GM12878 (cell line): ENCODE measurements around the gene NPTX1. TPM values are rescaled to one million over a fixed set of nuclear protein-coding genes. Genes with fewer than 3 reads are reported as not detected.

ENCODE experiments used
- ATAC-seq: fragments of 200-7000 bp; cut with Tn5 transposase; 3 replicates; pipeline ENCODE4 v1.9.1; 2020; ENCODE audit warnings: mild to moderate bottlenecking, moderate library complexity
- BruUV-seq: library from RNA; stranded (reverse); fragments of 400-500 nt; replicated peaks from 2 replicates; lab custom pipeline; 2021; lab: Mats Ljungman, UMichigan
- CTCF ChIA-PET: fragments of 300-600 bp; sonication (Branson Sonifier 250); formaldehyde crosslinking; extraction: SDS; loops from one replicate; lab custom pipeline; 2021; ENCODE audit warnings: inconsistent platforms; lab: Yijun Ruan, JAX
- POLR2A ChIA-PET: fragments of 350-600 bp; formaldehyde crosslinking; extraction: SDS; loops from one replicate; lab custom pipeline; 2021; ENCODE audit warnings: inconsistent platforms; lab: Charles Lee
- RAD21 ChIA-PET: fragments of 300-600 bp; sonication (Branson Sonifier 250); formaldehyde crosslinking; loops from one replicate; lab custom pipeline; 2023; ENCODE audit warnings: antibody characterized with exemption; ENCODE audit not compliant: unreplicated experiment; lab: Charles Lee
- SMC1A ChIA-PET: fragments of 300-600 bp; sonication (Branson Sonifier 250); formaldehyde crosslinking; loops from one replicate; lab custom pipeline; 2023; ENCODE audit not compliant: unreplicated experiment, uncharacterized antibody; lab: Charles Lee
- DNase-seq: peaks from one replicate; pipeline ENCODE4 v3.0.0-alpha.2; 2011; ENCODE audit warnings: low read depth, low spot score
- FAIRE-seq: peaks from 3 replicates; lab custom pipeline; 2011; peaks lifted over from hg19 to GRCh38; lab: Jason Lieb, UNC
- H2AFZ ChIP-seq: 2 replicates; pipeline ENCODE4 v1.6.0; 2011; ENCODE audit warnings: low read depth, low read length, control low read depth; ENCODE audit not compliant: control insufficient read depth
- H3K27ac ChIP-seq: 2 replicates; pipeline ENCODE4 v1.5.1; 2011; ENCODE audit warnings: control low read depth; ENCODE audit not compliant: control insufficient read depth, insufficient read depth
- H3K27me3 ChIP-seq, 2 experiments: replicated peaks in 1 of 2; 2 replicates each; pipeline versions ENCODE4 v1.6.0 to v1.6.1; 2011; ENCODE audit warnings: low read length in 1 of 2; ENCODE audit not compliant: control insufficient read depth in 2 of 2, insufficient read depth in 2 of 2
- H3K36me3 ChIP-seq, 2 experiments: 2 replicates each; pipeline ENCODE4 v1.5.1; 2011; ENCODE audit warnings: low read length in 1 of 2; ENCODE audit not compliant: control insufficient read depth in 2 of 2, insufficient read depth in 2 of 2
- H3K4me1 ChIP-seq: 2 replicates; pipeline ENCODE4 v1.6.1; 2011; ENCODE audit warnings: mild to moderate bottlenecking, low read length, moderate library complexity, mixed read lengths; ENCODE audit not compliant: control insufficient read depth, insufficient read depth
- H3K4me2 ChIP-seq: 2 replicates; pipeline ENCODE4 v1.6.0; 2011; ENCODE audit warnings: control low read depth; ENCODE audit not compliant: control insufficient read depth, insufficient read depth
- H3K4me3 ChIP-seq: fragments of 200-600 bp; sonication (generic); 2 replicates; pipeline ENCODE4 v1.5.1; 2016
- H3K79me2 ChIP-seq: 2 replicates; pipeline ENCODE4 v1.6.0; 2011; ENCODE audit warnings: low read length; ENCODE audit not compliant: control insufficient read depth, insufficient read depth
- H3K9ac ChIP-seq: 2 replicates; pipeline ENCODE4 v1.8.0; 2011; ENCODE audit warnings: low read length, control low read depth, mixed read lengths; ENCODE audit not compliant: control insufficient read depth, insufficient read depth
- H3K9me3 ChIP-seq: replicated peaks from 3 replicates; pipeline ENCODE4 v1.5.1; 2011; ENCODE audit warnings: mild to moderate bottlenecking, low read length; ENCODE audit not compliant: control insufficient read depth, insufficient read depth
- H4K20me1 ChIP-seq: 2 replicates; pipeline ENCODE4 v1.6.0; 2011; ENCODE audit not compliant: control insufficient read depth, insufficient read depth
- BHLHE40 ChIP-seq, 2 experiments: fragments of 450-650 bp in 1 of 2; IDR thresholded peaks; 2 replicates each; pipeline ENCODE4 v1.6.1; 2011 to 2017; ENCODE audit warnings: low read depth in 2 of 2, borderline replicate concordance in 1 of 2, improper control_type of control experiment in 1 of 2, low read length in 1 of 2, mild to moderate bottlenecking in 1 of 2
- DPF2 ChIP-seq: fragments of 450-650 bp; IDR thresholded peaks from 2 replicates; pipeline ENCODE4 v1.6.1; 2017; ENCODE audit warnings: mild to moderate bottlenecking
- MYB ChIP-seq: fragments of 150-350 bp; IDR thresholded peaks from 2 replicates; pipeline ENCODE4 v1.6.1; 2014; ENCODE audit warnings: mild to moderate bottlenecking, low read depth, low read length, borderline replicate concordance
- STAT3 ChIP-seq: IDR thresholded peaks from 2 replicates; pipeline ENCODE4 v1.6.1; 2011; ENCODE audit warnings: low read depth, low read length, improper control_type of control experiment
- SUZ12 ChIP-seq: fragments of 200-600 bp; sonication (generic); IDR thresholded peaks from one replicate; pipeline ENCODE4 v1.6.1; 2018; ENCODE audit warnings: antibody characterized with exemption, mild to moderate bottlenecking; ENCODE audit not compliant: unreplicated experiment
- TARDBP ChIP-seq: IDR thresholded peaks from 2 replicates; pipeline ENCODE4 v1.6.1; 2016; ENCODE audit warnings: borderline replicate concordance
- TBL1XR1 ChIP-seq: IDR thresholded peaks from 2 replicates; pipeline ENCODE4 v1.6.1; 2012; ENCODE audit warnings: low read depth, low read length, improper control_type of control experiment
- YBX1 ChIP-seq: fragments of 450-650 bp; IDR thresholded peaks from 2 replicates; pipeline ENCODE4 v1.6.1; 2016; ENCODE audit warnings: antibody characterized with exemption
- ZNF217 ChIP-seq: fragments of 450-650 bp; IDR thresholded peaks from 2 replicates; pipeline ENCODE4 v1.6.1; 2017; ENCODE audit warnings: antibody characterized with exemption, mild to moderate bottlenecking
- WGBS: methylation state at CpG from one replicate; pipeline ENCODE4 v1.1.6; 2016; ENCODE audit warnings: low lambda C conversion rate; ENCODE audit not compliant: insufficient replicate concordance, insufficient coverage; ENCODE audit errors: missing lambda C conversion rate; 5-methylcytosine and 5-hydroxymethylcytosine counted together
- in situ Hi-C: fragments of 300-500 bp; cut with MboI; formaldehyde crosslinking; loops from 9 replicates; pipeline ENCODE4 v1.14.3; 2018; ENCODE audit warnings: mixed read lengths
- intact Hi-C: fragments of 100-400 bp; cut with micrococcal nuclease; formaldehyde crosslinking; loops from one replicate; pipeline ENCODE4 v1.14.2; 2022; ENCODE audit not compliant: unreplicated experiment
- polyA plus RNA-seq, 11 experiments: library from polyadenylated mRNA; depleted of rRNA in 4 of 11; unstranded in 6 of 11; stranded (reverse) in 5 of 11; fragments of >200 nt; fragmentation: Nextera tagmentation in 4 of 11; fragmentation: Illumina TruSeq in 1 of 11; extraction: Ambion mirVana in 4 of 11; extraction: Trizol in 1 of 11; gene quantifications; 1 replicate in 1 of 11; 2 replicates in 10 of 11; pipeline versions ENCODE4 v1.2.1 to v1.2.3, GENCODE V29; 2011 to 2016; ENCODE audit warnings: inconsistent platforms in 2 of 11, missing spikeins in 2 of 11, low read depth in 1 of 11
- total RNA-seq, 4 experiments: library from RNA; depleted of rRNA in 3 of 4; stranded (reverse); fragments of >200 nt in 3 of 4; fragmentation: Illumina TruSeq in 1 of 4; extraction: Trizol in 1 of 4; gene quantifications; 2 replicates each; pipeline versions ENCODE4 v1.2.1 to v1.2.3, GENCODE V29; 2013 to 2021
- TF ChIP-seq, protein P1 (sequence below): fragments of 450-650 bp; IDR thresholded peaks from 2 replicates; pipeline ENCODE4 v1.6.1; 2014; ENCODE audit warnings: mild to moderate bottlenecking
- TF ChIP-seq, protein P2 (sequence below), 3 experiments: IDR thresholded peaks in 2 of 3; conservative IDR thresholded peaks in 1 of 3; 2 replicates each; pipeline ENCODE4 v1.5.1; 2011; ENCODE audit warnings: low read depth in 3 of 3, low read length in 3 of 3, mild to moderate bottlenecking in 3 of 3, control low read depth in 2 of 3, moderate library complexity in 2 of 3, inconsistent platforms in 1 of 3, mixed read lengths in 1 of 3; ENCODE audit not compliant: control insufficient read depth in 2 of 3, insufficient read depth in 1 of 3; ENCODE audit errors: extremely low read depth in 1 of 3
- TF ChIP-seq, protein P3 (sequence below): fragments of 450-650 bp; IDR thresholded peaks from 2 replicates; pipeline ENCODE4 v1.6.1; 2017; ENCODE audit warnings: mild to moderate bottlenecking, low read depth, inconsistent platforms; ENCODE audit not compliant: poor library complexity, severe bottlenecking

The NPTX1 gene
- total and polyA plus RNA-seq, 10 of the 15 experiments (the other 5 are each of a cell fraction or from before 2014, with no cell fraction given), result not detected

DNA sequence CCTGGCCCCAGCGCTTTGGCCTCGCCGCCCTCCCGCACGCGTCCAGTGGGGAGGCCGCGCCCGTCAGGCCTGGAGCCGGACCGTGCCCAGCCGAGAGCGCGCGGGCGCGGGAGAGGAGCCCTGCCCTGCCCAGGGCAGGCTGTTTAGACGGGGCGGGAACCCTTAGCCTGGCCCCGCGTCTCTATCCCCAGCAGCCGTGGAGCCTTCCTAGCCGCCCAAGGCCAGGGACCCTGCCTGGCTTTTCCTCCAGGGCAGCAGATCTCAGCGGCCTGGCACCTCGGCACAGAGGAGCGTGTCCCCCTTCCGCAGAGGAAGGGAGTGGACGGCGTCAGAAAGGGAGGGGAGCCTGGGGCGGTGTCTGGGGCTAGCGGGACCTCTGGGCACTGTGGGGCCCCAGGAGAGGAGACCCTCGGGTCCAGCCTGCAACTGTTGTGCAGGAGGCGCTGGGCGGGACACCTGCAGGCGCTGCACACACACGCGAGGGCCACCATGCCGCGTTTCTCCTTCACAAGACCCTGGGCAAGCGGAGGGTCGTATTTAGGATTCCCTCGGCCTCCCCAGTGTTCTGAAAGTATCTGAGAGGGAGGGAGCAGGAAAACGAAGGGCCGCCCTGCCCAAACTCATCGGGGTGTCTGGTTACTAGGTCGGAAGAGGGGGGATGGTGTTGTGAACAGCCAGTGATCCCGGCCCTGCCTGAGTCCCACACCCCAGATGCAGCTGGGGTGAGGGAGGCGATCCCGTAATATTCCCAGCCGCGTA, 2.3 kb upstream of the NPTX1 start (continued):
- TF ChIP-seq, protein P1, sequence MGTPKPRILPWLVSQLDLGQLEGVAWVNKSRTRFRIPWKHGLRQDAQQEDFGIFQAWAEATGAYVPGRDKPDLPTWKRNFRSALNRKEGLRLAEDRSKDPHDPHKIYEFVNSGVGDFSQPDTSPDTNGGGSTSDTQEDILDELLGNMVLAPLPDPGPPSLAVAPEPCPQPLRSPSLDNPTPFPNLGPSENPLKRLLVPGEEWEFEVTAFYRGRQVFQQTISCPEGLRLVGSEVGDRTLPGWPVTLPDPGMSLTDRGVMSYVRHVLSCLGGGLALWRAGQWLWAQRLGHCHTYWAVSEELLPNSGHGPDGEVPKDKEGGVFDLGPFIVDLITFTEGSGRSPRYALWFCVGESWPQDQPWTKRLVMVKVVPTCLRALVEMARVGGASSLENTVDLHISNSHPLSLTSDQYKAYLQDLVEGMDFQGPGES, result no peak
- no peak for TF ChIP-seq STAT3
- TF ChIP-seq TBL1XR1, result no peak
- no peak for TF ChIP-seq MYB
- TF ChIP-seq TARDBP, result no peak
- TF ChIP-seq YBX1, result no peak

DNA sequence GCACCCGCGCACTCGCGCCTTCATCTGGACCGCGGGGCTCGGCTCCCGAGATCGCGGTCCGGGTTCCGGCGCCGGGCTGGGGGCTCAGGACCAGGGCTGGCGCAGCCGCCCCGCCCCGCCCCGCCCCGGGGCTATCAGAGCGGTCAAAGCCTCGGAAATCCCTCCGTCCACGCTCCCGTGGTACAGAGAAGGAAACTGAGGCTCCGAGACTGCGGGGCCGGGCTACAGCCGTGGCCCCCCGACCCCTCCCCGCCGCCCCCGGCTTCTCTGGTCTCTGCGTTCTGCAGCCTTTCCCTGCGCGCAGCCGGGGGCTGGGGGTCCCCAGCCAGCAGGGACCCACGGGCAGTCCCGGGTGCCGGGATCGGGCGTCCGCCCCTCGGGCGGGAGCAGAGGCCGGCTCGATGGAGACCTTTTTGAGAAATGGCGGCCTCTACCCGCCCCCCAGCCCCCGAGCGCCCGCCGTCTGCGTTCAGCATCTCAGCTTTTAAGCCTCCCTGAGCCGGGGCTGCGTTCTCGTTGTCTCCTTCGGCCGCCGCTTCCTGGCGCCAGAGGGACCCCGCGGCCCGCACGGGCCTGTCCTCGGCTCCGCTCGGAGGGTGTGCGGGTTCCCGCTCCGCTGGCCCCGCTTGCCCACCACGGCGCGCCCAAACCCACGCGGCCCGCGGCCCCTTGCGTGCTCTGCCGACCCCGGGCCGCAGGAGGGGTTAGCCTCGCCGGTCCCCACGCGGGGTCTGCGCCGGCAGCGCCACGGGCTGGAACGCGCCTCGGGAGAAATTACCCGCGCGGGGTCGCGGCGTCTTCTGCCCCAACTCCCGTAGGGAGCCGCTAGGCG, 1.5 kb upstream of the NPTX1 start:
- POLR2A ChIA-PET, result no interaction called here
- intact Hi-C loops (loop anchor here (5.0 kb wide), 1 partner anchor 99 kb away; no protein-coding TSS in a partner anchor), in situ Hi-C loops (no loop called here)

More for the DNA sequence above, 1.5 kb upstream of the NPTX1 start:
- no peak overlapping the region for H2AFZ ChIP-seq
- FAIRE-seq (no peak), ATAC-seq (peak; percentile 52; the same call in 2 of the 3 replicates), DNase-seq (no peak)
- SMC1A ChIA-PET, result no interaction called here
- no peak overlapping the region for H3K9ac ChIP-seq
- TF ChIP-seq SUZ12, result peak; percentile 85
- TF ChIP-seq, protein P2, sequence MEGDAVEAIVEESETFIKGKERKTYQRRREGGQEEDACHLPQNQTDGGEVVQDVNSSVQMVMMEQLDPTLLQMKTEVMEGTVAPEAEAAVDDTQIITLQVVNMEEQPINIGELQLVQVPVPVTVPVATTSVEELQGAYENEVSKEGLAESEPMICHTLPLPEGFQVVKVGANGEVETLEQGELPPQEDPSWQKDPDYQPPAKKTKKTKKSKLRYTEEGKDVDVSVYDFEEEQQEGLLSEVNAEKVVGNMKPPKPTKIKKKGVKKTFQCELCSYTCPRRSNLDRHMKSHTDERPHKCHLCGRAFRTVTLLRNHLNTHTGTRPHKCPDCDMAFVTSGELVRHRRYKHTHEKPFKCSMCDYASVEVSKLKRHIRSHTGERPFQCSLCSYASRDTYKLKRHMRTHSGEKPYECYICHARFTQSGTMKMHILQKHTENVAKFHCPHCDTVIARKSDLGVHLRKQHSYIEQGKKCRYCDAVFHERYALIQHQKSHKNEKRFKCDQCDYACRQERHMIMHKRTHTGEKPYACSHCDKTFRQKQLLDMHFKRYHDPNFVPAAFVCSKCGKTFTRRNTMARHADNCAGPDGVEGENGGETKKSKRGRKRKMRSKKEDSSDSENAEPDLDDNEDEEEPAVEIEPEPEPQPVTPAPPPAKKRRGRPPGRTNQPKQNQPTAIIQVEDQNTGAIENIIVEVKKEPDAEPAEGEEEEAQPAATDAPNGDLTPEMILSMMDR (IDR thresholded peaks at IDR 0.05 in 2 of 3, conservative IDR thresholded peaks at IDR 0.05 in 1 of 3; ENCODE audit: control insufficient read depth in 2 of 3, extremely low read depth in 1 of 3, insufficient read depth in 1 of 3, low read depth in 3 of 3, low read length in 3 of 3), result peak in 2 of 3 experiments; percentile 14 to 20; a peak in 1 of 6 replicates
- TF ChIP-seq BHLHE40 (IDR thresholded peaks at IDR 0.05; ENCODE audit: borderline replicate concordance in 1 of 2, low read depth in 2 of 2, low read length in 1 of 2), result 0 out of 4 replicates have a peak, but pooled peaks of 1 of the 2 experiments have one; percentile 14
- TF ChIP-seq, protein P3, sequence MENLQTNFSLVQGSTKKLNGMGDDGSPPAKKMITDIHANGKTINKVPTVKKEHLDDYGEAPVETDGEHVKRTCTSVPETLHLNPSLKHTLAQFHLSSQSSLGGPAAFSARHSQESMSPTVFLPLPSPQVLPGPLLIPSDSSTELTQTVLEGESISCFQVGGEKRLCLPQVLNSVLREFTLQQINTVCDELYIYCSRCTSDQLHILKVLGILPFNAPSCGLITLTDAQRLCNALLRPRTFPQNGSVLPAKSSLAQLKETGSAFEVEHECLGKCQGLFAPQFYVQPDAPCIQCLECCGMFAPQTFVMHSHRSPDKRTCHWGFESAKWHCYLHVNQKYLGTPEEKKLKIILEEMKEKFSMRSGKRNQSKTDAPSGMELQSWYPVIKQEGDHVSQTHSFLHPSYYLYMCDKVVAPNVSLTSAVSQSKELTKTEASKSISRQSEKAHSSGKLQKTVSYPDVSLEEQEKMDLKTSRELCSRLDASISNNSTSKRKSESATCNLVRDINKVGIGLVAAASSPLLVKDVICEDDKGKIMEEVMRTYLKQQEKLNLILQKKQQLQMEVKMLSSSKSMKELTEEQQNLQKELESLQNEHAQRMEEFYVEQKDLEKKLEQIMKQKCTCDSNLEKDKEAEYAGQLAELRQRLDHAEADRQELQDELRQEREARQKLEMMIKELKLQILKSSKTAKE, result no peak
- no peak for TF ChIP-seq DPF2
- TF ChIP-seq ZNF217, result no peak
- no peaks in the 10 kb centered on the region for H3K4me1 ChIP-seq
- H4K20me1 ChIP-seq, result no peaks in the 10 kb centered on the region
- peaks cover 7 to 22% of the 10 kb centered on the region in 2 experiments for H3K27me3 ChIP-seq
- BruUV-seq, result no TSS peak
- H3K27ac ChIP-seq, result no peak overlapping the region
- H3K4me3 ChIP-seq, result no peak overlapping the region
- RAD21 ChIA-PET, result no interaction called here
- no peaks in the 10 kb centered on the region for H3K36me3 ChIP-seq
- H3K79me2 ChIP-seq, result no peaks in the 10 kb centered on the region
- WGBS, result 15% methylated on average over 69 of the region's 103 CpGs
- H3K9me3 ChIP-seq, result no peaks in the 10 kb centered on the region
- no peak overlapping the region for H3K4me2 ChIP-seq
- CTCF ChIA-PET, result no interaction called here
